PC-3 (cell line): ENCODE measurements around the gene AP3S2.

ENCODE experiments used
- CTCF ChIP-seq: fragments of 300-600 bp; sonication (generic); conservative IDR thresholded peaks from 2 replicates; pipeline ENCODE4 v1.5.1; 2017; ENCODE audit warnings: antibody characterized with exemption, low read depth, mild to moderate bottlenecking, low read length
- EZH2phosphoT487 ChIP-seq: fragments of 300-600 bp; sonication (generic); IDR thresholded peaks from 2 replicates; pipeline ENCODE4 v1.6.1; 2018; ENCODE audit warnings: mild to moderate bottlenecking, antibody characterized with exemption, low read length, borderline replicate concordance

- no peak for TF ChIP-seq CTCF
- no peak for TF ChIP-seq EZH2phosphoT487
Observed at GRCh38 chr15:89802986-89803824, 90.6 kb downstream of the AP3S2 start.
